Measurements from ENCODE around the gene SEPTIN12.

Gene SEPTIN12

DNA sequence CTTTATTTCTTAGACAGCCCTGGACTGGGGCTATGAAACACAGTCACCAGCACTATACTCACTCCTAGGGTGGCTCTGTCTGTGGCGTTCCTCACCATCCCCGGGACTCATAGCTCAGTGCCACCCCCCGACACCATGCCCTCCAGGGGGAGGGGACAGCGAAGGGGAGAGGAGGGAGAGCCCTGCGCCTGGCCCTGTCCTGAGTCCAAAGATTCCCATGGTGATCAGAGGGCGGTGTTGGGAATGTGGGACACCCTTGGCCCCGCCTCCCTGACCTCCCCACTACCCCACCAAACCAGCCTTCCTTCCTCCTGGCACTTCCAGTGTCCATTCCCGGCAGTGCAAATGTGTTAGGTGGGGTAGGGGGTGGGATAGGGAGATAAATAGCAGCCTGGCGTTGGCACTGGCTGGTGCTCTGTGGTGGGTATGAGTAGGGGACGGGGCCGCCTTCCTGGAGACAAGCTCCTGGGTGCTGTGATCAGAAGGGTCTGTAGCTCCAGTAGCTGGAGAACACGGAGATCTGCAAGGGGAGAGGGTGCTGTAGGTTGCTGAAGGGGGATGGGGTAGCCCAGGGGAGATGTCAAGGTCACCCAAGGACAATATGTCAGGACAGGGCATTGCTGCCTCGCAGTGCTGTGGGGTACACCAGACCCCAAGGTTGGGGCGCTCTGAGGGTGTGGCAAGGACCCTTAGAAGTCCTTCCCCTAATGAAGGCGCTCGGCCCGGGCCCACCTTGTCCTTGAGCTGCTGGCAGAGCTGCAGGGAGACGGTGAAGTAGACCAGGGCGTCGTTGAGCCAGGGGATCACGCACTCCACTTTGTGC is 9.0 kb upstream of the SEPTIN12 start:
- H3K27ac ChIP-seq (ENCODE audit: low read depth, low read length, poor library complexity, severe bottlenecking), result no peak overlapping the region
- no peak overlapping the region for H3K9ac ChIP-seq (ENCODE audit: low read length)
- no peaks in the 10 kb centered on the region for H4K20me1 ChIP-seq (ENCODE audit: insufficient read depth, low read length)
- no peak overlapping the region for H3K4me3 ChIP-seq (ENCODE audit: low read depth, low read length, poor library complexity, severe bottlenecking)
- H3K36me3 ChIP-seq (ENCODE audit: insufficient read depth, low read length), result no peaks in the 10 kb centered on the region
- H3K9me3 ChIP-seq (ENCODE audit: low read length), result no peaks in the 10 kb centered on the region
- no peaks in the 10 kb centered on the region for H3F3A ChIP-seq (ENCODE audit: insufficient read depth, low read length)
- no peaks in the 10 kb centered on the region for H3K79me2 ChIP-seq (ENCODE audit: insufficient read depth, low read length)
- H3K9me2 ChIP-seq (ENCODE audit: low read depth, low read length), result no peaks in the 10 kb centered on the region
- TF ChIP-seq CTCF (IDR thresholded peaks at IDR 0.05; ENCODE audit: low read length) (no peak), EZH2 (IDR thresholded peaks at IDR 0.05; ENCODE audit: borderline replicate concordance, low read length) (no peak)
- no peak overlapping the region for H2AFZ ChIP-seq (ENCODE audit: low read length)
- peaks cover 9% of the 10 kb centered on the region for H3K4me1 ChIP-seq (ENCODE audit: insufficient read depth, low read length, severe bottlenecking)
- peaks cover 3% of the 10 kb centered on the region; the same call in 1 of the 2 replicates for H3K27me3 ChIP-seq (ENCODE audit: insufficient read depth, low read length)
- H3K4me2 ChIP-seq (ENCODE audit: low read length), result no peak overlapping the region

DNA sequence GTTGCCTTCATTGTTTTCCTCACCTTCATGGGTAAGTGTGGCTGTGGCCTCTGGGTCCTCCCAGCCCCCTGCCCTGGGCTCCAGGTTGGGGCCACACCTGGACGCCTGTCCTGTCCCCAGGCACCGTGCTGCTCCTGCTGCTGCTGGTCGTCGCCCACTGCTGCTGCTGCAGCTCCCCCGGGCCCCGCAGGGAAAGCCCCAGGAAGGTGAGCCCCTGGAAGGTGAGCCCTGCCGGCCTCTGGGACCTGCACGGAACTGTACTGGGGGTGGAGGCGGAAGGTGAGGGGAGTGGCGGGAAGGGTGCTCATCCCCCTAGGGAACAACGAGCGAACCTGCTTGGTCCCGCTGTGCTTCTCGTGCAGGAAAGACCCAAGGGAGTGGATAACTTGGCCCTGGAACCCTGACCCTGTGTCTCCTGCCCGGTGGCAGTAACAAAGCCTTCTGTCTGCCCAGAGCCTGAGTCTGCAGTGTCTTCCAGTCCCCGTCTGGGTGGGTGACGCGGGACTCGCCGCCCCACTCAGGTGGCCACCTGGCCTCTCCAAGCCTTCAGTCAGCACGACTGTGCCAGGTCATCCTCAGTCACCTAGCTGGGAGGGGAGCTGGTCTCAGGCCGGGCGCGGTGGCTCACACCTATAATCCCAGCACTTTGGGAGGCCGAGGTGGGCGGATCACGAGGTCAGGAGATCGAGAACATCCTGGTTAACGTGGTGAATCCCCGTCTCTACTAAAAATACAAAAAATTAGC is 7.9 kb upstream of the SEPTIN12 start:
- Histone ChIP-seq H3F3A (ENCODE audit: insufficient read depth, low read length) (no peaks in the 10 kb centered on the region), H4K20me1 (ENCODE audit: insufficient read depth, low read length) (no peaks in the 10 kb centered on the region), H3K27me3 (ENCODE audit: insufficient read depth, low read length) (peaks cover 3% of the 10 kb centered on the region; the same call in 1 of the 2 replicates), H3K79me2 (ENCODE audit: insufficient read depth, low read length) (no peaks in the 10 kb centered on the region), H3K9me3 (ENCODE audit: low read length) (no peaks in the 10 kb centered on the region), H3K4me3 (ENCODE audit: low read depth, low read length, poor library complexity, severe bottlenecking) (peak overlapping the region; percentile 48), H3K4me2 (ENCODE audit: low read length) (peak overlapping the region; percentile 45; the same call in 1 of the 2 replicates), H2AFZ (ENCODE audit: low read length) (no peak overlapping the region), H3K9me2 (ENCODE audit: low read depth, low read length) (no peaks in the 10 kb centered on the region), H3K36me3 (ENCODE audit: insufficient read depth, low read length) (no peaks in the 10 kb centered on the region), H3K9ac (ENCODE audit: low read length) (no peak overlapping the region; the same call in 1 of the 2 replicates), H3K4me1 (ENCODE audit: insufficient read depth, low read length, severe bottlenecking) (no peaks in the 10 kb centered on the region), H3K27ac (ENCODE audit: low read depth, low read length, poor library complexity, severe bottlenecking) (no peak overlapping the region)
- TF ChIP-seq CTCF (IDR thresholded peaks at IDR 0.05; ENCODE audit: low read length), result no peak
- no peak for TF ChIP-seq EZH2 (IDR thresholded peaks at IDR 0.05; ENCODE audit: borderline replicate concordance, low read length)

- no peak within 1 kb of the TSS; the same call in 1 of the 2 replicates for H3K9ac ChIP-seq (ENCODE audit: low read length)
- H3K4me1 ChIP-seq (ENCODE audit: insufficient read depth, low read length, severe bottlenecking), result no peaks in the 10 kb centered on the region
- H3K79me2 ChIP-seq (ENCODE audit: insufficient read depth, low read length), result no peaks in the 10 kb centered on the region
- H3F3A ChIP-seq (ENCODE audit: insufficient read depth, low read length), result no peaks in the 10 kb centered on the region
- H3K9me2 ChIP-seq (ENCODE audit: low read depth, low read length), result no peaks in the 10 kb centered on the region
- H2AFZ ChIP-seq (ENCODE audit: low read length), result no peak within 1 kb of the TSS
- TF ChIP-seq EZH2 (IDR thresholded peaks at IDR 0.05; ENCODE audit: borderline replicate concordance, low read length) (no peak), CTCF (IDR thresholded peaks at IDR 0.05; ENCODE audit: low read length) (no peak)
- no peaks in the 10 kb centered on the region for H4K20me1 ChIP-seq (ENCODE audit: insufficient read depth, low read length)
- H3K36me3 ChIP-seq (ENCODE audit: insufficient read depth, low read length), result no peaks in the 10 kb centered on the region
- H3K27me3 ChIP-seq (ENCODE audit: insufficient read depth, low read length), result peaks cover 3% of the 10 kb centered on the region; the same call in 1 of the 2 replicates
- H3K9me3 ChIP-seq (ENCODE audit: low read length), result no peaks in the 10 kb centered on the region
- peak within 1 kb of the TSS; percentile 45; the same call in 1 of the 2 replicates for H3K4me2 ChIP-seq (ENCODE audit: low read length)
- H3K4me3 ChIP-seq (ENCODE audit: low read depth, low read length, poor library complexity, severe bottlenecking), result peak within 1 kb of the TSS; percentile 48
- H3K27ac ChIP-seq (ENCODE audit: low read depth, low read length, poor library complexity, severe bottlenecking), result no peak within 1 kb of the TSS
These were observed 7.2 kb upstream of the SEPTIN12 start, which contains the start of gene SMIM22 for GRCh38 chr16:4795181-4795827. TSS of gene SMIM22 (plus strand) at chr16:4795369. CDS start at chr16:4795735, 366 bp downstream.

All from OCI-LY1 (cell line).